Measurements from ENCODE around the gene TTC28.

Gene TTC28

GRCh38 chr22:28585324-28585723, 94.3 kb downstream of the TTC28 start:
- TF ChIP-seq EZH2phosphoT487 (IDR thresholded peaks at IDR 0.05; ENCODE audit: borderline replicate concordance) (no peak), CTCF (conservative IDR thresholded peaks at IDR 0.05; ENCODE audit: low read length) (no peak)
- Histone ChIP-seq H3K9me2 (replicated peaks; ENCODE audit: low read depth, low read length) (no peaks in the 10 kb centered on the region), H2AFZ (ENCODE audit: low read length) (no peak overlapping the region), H3K4me2 (ENCODE audit: low read depth, low read length, poor library complexity, severe bottlenecking) (no peak overlapping the region), H3K4me1 (ENCODE audit: insufficient read depth, low read length, poor library complexity, severe bottlenecking) (peaks cover 18% of the 10 kb centered on the region), H3K9ac (ENCODE audit: low read depth, low read length, poor library complexity, severe bottlenecking) (no peak overlapping the region), H3F3A (ENCODE audit: low read depth) (no peaks in the 10 kb centered on the region), H3K79me2 (ENCODE audit: insufficient read depth, low read length) (no peaks in the 10 kb centered on the region), H3K4me3 (ENCODE audit: low read length, poor library complexity, severe bottlenecking) (no peak overlapping the region), H3K27me3 (ENCODE audit: insufficient read depth, low read length, poor library complexity, severe bottlenecking) (no peaks in the 10 kb centered on the region), H4K20me1 (ENCODE audit: insufficient read depth, low read length, poor library complexity, severe bottlenecking) (no peaks in the 10 kb centered on the region), H3K36me3 (ENCODE audit: insufficient read depth, low read length) (no peaks in the 10 kb centered on the region), H3K9me3 (ENCODE audit: insufficient read depth, low read depth, low read length) (no peaks in the 10 kb centered on the region)

GRCh38 chr22:28582806-28583205, 96.8 kb downstream of the TTC28 start:
- Histone ChIP-seq H4K20me1 (ENCODE audit: insufficient read depth, low read length, poor library complexity, severe bottlenecking) (no peaks in the 10 kb centered on the region), H3K4me3 (ENCODE audit: low read length, poor library complexity, severe bottlenecking) (no peak overlapping the region), H3K4me2 (ENCODE audit: low read depth, low read length, poor library complexity, severe bottlenecking) (no peak overlapping the region), H3K9me2 (replicated peaks; ENCODE audit: low read depth, low read length) (no peaks in the 10 kb centered on the region), H3K4me1 (ENCODE audit: insufficient read depth, low read length, poor library complexity, severe bottlenecking) (peaks cover 8% of the 10 kb centered on the region), H3K36me3 (ENCODE audit: insufficient read depth, low read length) (no peaks in the 10 kb centered on the region), H3K79me2 (ENCODE audit: insufficient read depth, low read length) (no peaks in the 10 kb centered on the region), H3K27me3 (ENCODE audit: insufficient read depth, low read length, poor library complexity, severe bottlenecking) (no peaks in the 10 kb centered on the region), H3K9me3 (ENCODE audit: insufficient read depth, low read depth, low read length) (no peaks in the 10 kb centered on the region), H3F3A (ENCODE audit: low read depth) (no peaks in the 10 kb centered on the region), H3K9ac (ENCODE audit: low read depth, low read length, poor library complexity, severe bottlenecking) (no peak overlapping the region), H2AFZ (ENCODE audit: low read length) (no peak overlapping the region)
- no peak for TF ChIP-seq EZH2phosphoT487 (IDR thresholded peaks at IDR 0.05; ENCODE audit: borderline replicate concordance)
- no peak for TF ChIP-seq CTCF (conservative IDR thresholded peaks at IDR 0.05; ENCODE audit: low read length)

GRCh38 chr22:28581016-28581415, 98.6 kb downstream of the TTC28 start:
- Histone ChIP-seq H3K4me3 (ENCODE audit: low read length, poor library complexity, severe bottlenecking) (no peak overlapping the region), H3K4me1 (ENCODE audit: insufficient read depth, low read length, poor library complexity, severe bottlenecking) (peaks cover 8% of the 10 kb centered on the region), H2AFZ (ENCODE audit: low read length) (no peak overlapping the region), H3K27me3 (ENCODE audit: insufficient read depth, low read length, poor library complexity, severe bottlenecking) (no peaks in the 10 kb centered on the region), H3F3A (ENCODE audit: low read depth) (no peaks in the 10 kb centered on the region), H3K4me2 (ENCODE audit: low read depth, low read length, poor library complexity, severe bottlenecking) (no peak overlapping the region), H3K36me3 (ENCODE audit: insufficient read depth, low read length) (no peaks in the 10 kb centered on the region), H3K9ac (ENCODE audit: low read depth, low read length, poor library complexity, severe bottlenecking) (no peak overlapping the region), H3K9me3 (ENCODE audit: insufficient read depth, low read depth, low read length) (no peaks in the 10 kb centered on the region), H4K20me1 (ENCODE audit: insufficient read depth, low read length, poor library complexity, severe bottlenecking) (no peaks in the 10 kb centered on the region), H3K79me2 (ENCODE audit: insufficient read depth, low read length) (no peaks in the 10 kb centered on the region), H3K9me2 (replicated peaks; ENCODE audit: low read depth, low read length) (no peaks in the 10 kb centered on the region)
- no peak for TF ChIP-seq CTCF (conservative IDR thresholded peaks at IDR 0.05; ENCODE audit: low read length)
- TF ChIP-seq EZH2phosphoT487 (IDR thresholded peaks at IDR 0.05; ENCODE audit: borderline replicate concordance), result no peak

All from Loucy (cell line).